ENCODE results near the gene ADM5. TPM values are rescaled to one million over a fixed set of nuclear protein-coding genes. Genes with fewer than 3 reads are reported as not detected.

ADM5 gene
- total RNA-seq, 4 donors from 2014 or later, result 0.91 to 2.8 (median 1.8) TPM

- Histone ChIP-seq H3K27me3 (no peaks in the 10 kb centered on the region), H3K27ac (no peak overlapping the region), H3K36me3 (peaks cover 54 to 94% (median 79%) of the 10 kb centered on the region in 3 donors), H3K4me1 (peaks cover 3 to 32% (median 4%) of the 10 kb centered on the region in 3 donors), H3K9me3 (no peaks in the 10 kb centered on the region), H3K4me3 (no peak overlapping the region)
- TF ChIP-seq POLR2A (IDR thresholded peaks at IDR 0.05), result no peak
- TF ChIP-seq, protein P1, sequence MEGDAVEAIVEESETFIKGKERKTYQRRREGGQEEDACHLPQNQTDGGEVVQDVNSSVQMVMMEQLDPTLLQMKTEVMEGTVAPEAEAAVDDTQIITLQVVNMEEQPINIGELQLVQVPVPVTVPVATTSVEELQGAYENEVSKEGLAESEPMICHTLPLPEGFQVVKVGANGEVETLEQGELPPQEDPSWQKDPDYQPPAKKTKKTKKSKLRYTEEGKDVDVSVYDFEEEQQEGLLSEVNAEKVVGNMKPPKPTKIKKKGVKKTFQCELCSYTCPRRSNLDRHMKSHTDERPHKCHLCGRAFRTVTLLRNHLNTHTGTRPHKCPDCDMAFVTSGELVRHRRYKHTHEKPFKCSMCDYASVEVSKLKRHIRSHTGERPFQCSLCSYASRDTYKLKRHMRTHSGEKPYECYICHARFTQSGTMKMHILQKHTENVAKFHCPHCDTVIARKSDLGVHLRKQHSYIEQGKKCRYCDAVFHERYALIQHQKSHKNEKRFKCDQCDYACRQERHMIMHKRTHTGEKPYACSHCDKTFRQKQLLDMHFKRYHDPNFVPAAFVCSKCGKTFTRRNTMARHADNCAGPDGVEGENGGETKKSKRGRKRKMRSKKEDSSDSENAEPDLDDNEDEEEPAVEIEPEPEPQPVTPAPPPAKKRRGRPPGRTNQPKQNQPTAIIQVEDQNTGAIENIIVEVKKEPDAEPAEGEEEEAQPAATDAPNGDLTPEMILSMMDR (IDR thresholded peaks at IDR 0.05), result no peak
- intact Hi-C loops (cut with DNase I), result no loop called here
- DNase-seq, result no peak
- WGBS, 2 donors, result 89 to 100% methylated on average over 2 to 3 of the region's 12 CpGs
Observed at GRCh38 chr19:49658566-49659442, 30.6 kb upstream of the ADM5 start.

DNA sequence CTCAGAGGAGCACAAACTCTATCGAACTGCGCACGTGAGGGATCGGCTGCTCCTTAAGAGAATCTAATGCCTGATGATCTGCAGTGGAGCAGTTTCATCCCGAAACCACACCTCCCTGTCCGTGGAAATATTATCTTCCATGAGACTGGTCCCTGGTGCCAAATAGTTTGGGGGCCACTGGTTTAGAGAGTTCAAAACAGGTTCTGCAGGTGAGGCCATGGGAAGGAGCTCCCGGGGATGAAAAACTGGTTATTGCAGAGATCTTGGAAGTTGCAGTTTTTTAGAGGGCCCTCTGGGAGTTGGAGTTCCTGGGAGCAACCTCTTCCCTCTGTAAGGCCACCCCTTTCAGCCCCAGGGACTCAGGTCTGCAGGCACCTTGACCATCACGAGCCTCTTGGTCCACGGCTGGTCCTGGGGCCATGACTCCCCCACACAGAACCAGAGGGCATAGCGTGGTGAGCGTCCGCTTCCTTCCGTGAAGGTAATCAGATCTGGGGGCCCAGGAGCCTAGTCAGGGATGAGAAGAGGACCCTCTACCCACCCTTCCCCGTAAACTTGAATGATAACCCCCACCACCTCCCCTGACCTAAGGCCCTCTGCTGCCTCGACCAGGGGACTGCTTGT, 28.9 kb upstream of the ADM5 start:
- H3K36me3 ChIP-seq, result peaks cover 42 to 77% (median 64%) of the 10 kb centered on the region in 3 donors
- intact Hi-C loops (cut with DNase I), result no loop called here
- no peak for DNase-seq

DNA sequence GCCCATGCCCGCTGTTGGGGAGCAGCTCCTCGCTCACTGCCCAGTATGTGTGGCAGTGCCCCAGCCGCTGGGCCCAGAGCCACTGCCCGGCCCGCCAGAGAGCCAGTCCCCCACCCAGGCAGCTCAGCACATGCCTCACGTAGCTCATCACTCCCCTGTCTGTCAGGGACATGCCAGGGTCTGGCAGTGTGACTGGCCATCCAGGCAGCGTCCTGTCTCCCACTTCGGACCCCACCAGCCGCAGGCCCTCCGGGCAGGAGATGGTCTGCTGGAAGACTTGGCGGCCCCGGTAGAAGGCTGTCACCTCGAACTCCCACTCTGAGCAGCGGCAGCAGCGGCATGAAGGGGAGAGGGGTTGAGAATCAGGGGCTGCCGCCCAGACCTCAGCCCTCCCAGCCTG, 27.4 kb upstream of the ADM5 start:
- TF ChIP-seq, protein P1 (IDR thresholded peaks at IDR 0.05), result no peak
- TF ChIP-seq POLR2A (IDR thresholded peaks at IDR 0.05), result no peak
- DNase-seq, result no peak
- WGBS, 2 donors, result 60% methylated on average over 1 of the region's 16 CpGs; no CpG with 5 or more reads in 1 of the 2 donors
- Histone ChIP-seq H3K36me3 (peaks cover 28 to 62% (median 48%) of the 10 kb centered on the region in 3 donors), H3K9me3 (no peaks in the 10 kb centered on the region), H3K4me1 (peaks cover 16 to 57% (median 18%) of the 10 kb centered on the region in 3 donors), H3K27ac (no peak overlapping the region), H3K4me3 (no peak overlapping the region), H3K27me3 (no peaks in the 10 kb centered on the region)
- intact Hi-C loops (cut with DNase I), result no loop called here

More for the DNA sequence above, 28.9 kb upstream of the ADM5 start:
- Histone ChIP-seq H3K4me3 (no peak overlapping the region), H3K27me3 (no peaks in the 10 kb centered on the region), H3K4me1 (peaks cover 8 to 45% (median 9%) of the 10 kb centered on the region in 3 donors), H3K27ac (no peak overlapping the region), H3K9me3 (no peaks in the 10 kb centered on the region)
- TF ChIP-seq POLR2A (IDR thresholded peaks at IDR 0.05), result no peak
- TF ChIP-seq, protein P1 (IDR thresholded peaks at IDR 0.05), result no peak
- WGBS, 2 donors, result 72 to 82% methylated on average over 6 to 9 of the region's 15 CpGs

DNA sequence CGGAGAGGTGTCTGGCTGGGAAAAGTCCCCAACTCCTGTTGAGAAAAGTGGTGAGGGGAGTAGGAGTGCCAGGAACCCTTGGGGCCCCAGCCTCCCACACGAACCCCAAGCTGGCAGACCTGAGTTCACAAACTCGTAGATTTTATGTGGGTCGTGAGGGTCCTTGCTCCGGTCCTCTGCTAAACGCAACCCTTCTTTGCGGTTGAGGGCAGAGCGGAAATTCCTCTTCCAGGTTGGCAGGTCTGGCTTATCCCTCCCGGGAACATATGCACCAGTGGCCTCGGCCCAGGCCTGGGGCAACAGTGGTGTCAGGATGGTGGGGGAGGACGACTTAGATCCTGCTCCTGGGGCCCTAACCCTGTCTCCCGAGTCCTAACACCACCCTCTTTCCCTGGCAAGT, 26.2 kb upstream of the ADM5 start:
- no peak for TF ChIP-seq POLR2A (IDR thresholded peaks at IDR 0.05)
- TF ChIP-seq, protein P1 (IDR thresholded peaks at IDR 0.05), result no peak
- 74 to 75% methylated on average over 7 to 10 of the region's 12 CpGs for WGBS, 2 donors
- Histone ChIP-seq H3K36me3 (peaks cover 16 to 50% (median 38%) of the 10 kb centered on the region in 3 donors), H3K27me3 (no peaks in the 10 kb centered on the region), H3K4me3 (no peak overlapping the region), H3K27ac (peak overlapping the region in 3 of 4 donors; percentile 84 to 98 (median 97)), H3K9me3 (no peaks in the 10 kb centered on the region), H3K4me1 (peaks cover 16 to 61% (median 19%) of the 10 kb centered on the region in 3 donors)
- no peak for DNase-seq
- intact Hi-C loops (cut with DNase I), result no loop called here
